ENCODE results near the gene PTCD1.

PTCD1 gene

DNA sequence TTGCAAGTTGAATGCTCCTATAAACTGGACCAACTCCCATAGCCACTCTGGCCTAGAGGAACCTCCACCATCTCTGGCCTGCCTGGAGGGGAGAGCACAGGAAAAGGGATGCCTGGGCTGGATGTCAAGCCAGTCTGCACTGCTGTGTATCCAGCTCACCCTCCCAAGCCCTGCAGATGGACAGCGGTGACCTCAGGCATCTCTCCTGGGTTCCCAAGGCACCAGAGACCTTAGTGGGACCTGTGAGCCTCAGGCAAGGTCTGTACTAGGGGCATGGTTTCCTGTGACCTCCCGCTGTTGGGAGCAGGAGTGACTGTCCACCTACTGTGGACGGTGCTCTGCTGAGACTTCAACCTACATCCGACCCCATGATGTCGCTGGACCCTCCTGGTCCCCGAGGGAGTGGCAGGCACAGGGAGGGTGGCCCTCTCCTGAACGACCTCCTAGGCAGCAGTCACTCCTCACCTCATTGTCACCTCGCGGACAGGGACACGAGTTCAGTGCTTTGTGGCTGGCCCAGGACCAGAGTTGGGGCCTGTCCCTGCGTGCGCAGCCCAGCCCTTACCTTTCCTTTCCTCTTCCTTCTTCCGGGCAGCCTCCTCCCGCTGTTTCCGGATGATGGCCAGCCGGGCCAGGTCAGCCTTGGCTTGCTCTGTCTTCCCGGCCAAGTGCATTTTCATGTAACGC is 41.2 kb downstream of the PTCD1 start:
- H3K9ac ChIP-seq (ENCODE audit: low read length in 2 of 2) = no peak overlapping the region

DNA sequence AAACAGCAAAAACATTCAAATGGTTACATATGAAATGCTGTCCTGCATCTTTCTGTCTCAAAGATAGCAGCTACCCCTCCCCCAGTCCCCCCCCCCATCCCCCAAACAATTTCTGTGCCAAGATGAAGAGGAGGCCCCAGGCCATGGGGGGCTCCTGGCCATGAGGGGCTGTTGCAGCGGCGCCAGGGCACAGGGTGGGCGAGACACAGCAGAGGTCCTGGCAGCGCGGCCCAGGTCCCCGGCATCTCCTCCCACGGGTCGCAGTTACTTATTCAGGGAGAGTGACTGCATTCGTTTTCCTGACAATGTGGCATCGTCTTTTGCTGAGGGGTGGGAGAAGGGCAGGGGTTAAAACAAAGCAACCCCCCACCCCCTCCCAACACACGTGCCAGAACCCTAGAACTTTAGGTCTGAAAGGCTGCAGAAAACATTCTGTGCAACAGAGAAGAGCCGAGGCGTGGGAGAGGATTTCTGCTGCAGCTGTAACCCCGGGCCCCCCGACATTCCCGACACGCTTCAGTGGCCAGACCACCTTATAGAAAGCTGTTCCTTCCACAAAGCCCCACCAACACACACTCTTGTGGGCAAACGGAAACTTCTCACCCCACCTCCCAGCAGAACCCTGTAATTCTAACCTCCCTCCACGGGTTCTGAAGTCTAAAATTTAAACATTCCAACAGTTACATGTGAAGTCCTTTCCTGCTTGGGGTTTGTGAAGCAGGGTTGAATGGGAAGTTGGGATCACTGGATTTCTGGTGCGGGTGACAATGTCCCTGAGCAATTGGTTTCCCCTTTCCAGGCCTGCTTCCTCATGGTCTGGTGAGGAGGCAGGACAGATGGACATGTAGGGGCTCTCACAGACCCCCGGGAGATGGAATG is 41.9 kb downstream of the PTCD1 start:
- no peak overlapping the region for H3K4me3 ChIP-seq (ENCODE audit: low read length in 2 of 2)
- no peak overlapping the region for H3K27ac ChIP-seq (ENCODE audit: low read length)
- H3K9ac ChIP-seq (ENCODE audit: low read length in 2 of 2) = no peak overlapping the region
- no peaks in the 10 kb centered on the region for H3K9me3 ChIP-seq (ENCODE audit: control insufficient read depth in 2 of 2, low read length in 2 of 2)
- peaks cover 30 to 37% of the 10 kb centered on the region in 2 donors for H3K36me3 ChIP-seq (ENCODE audit: control insufficient read depth in 2 of 2, insufficient read depth in 2 of 2, low read length in 2 of 2)
- no peaks in the 10 kb centered on the region for H3K27me3 ChIP-seq (ENCODE audit: control insufficient read depth in 1 of 2, insufficient read depth in 2 of 2, low read length in 2 of 2)
- H3K4me1 ChIP-seq (ENCODE audit: control insufficient read depth, insufficient read depth, low read length) = peaks cover 23% of the 10 kb centered on the region

More for the DNA sequence above, 41.2 kb downstream of the PTCD1 start:
- Histone ChIP-seq H3K9me3 (ENCODE audit: control insufficient read depth in 2 of 2, low read length in 2 of 2) (no peaks in the 10 kb centered on the region), H3K4me1 (ENCODE audit: control insufficient read depth, insufficient read depth, low read length) (peaks cover 17% of the 10 kb centered on the region), H3K27me3 (ENCODE audit: control insufficient read depth in 1 of 2, insufficient read depth in 2 of 2, low read length in 2 of 2) (no peaks in the 10 kb centered on the region), H3K36me3 (ENCODE audit: control insufficient read depth in 2 of 2, insufficient read depth in 2 of 2, low read length in 2 of 2) (peaks cover 30 to 37% of the 10 kb centered on the region in 2 donors), H3K27ac (ENCODE audit: low read length) (no peak overlapping the region), H3K4me3 (ENCODE audit: low read length in 2 of 2) (no peak overlapping the region)

DNA sequence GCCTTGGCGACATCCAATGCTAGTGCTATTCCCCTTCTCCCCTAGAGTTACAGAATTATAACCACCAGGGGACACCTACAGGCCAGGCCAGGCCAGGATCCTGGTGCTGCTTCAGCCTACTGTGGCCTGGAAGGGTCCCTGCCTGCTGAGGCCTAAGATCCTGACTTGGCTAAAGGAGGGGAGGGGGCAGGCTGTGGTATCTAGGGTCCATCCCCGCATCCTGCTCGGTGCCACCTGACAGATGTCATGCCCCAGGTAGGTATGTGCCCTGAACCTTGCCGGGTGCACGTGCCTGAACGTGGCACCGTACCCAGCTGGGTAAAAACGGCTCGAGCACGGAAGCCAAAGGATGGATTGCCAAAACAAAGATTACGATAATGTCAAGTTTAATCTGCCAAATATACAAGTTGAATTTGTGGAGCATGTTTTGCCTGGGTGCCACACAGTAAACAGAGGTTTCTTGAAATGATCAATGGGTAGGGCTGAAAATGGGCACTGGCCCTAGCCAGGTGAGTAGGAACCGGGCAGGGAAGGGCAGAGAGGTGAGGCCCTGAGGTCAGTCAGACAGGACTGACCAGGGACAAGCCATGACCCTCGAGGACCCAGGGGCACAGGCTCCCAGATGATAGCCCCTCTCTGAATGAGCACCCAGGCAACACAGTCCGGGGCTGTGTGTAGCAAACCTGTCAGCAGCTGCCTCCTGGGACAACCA is 42.8 kb downstream of the PTCD1 start:
- Histone ChIP-seq H3K36me3 (ENCODE audit: control insufficient read depth in 2 of 2, insufficient read depth in 2 of 2, low read length in 2 of 2) (peaks cover 28 to 38% of the 10 kb centered on the region in 2 donors), H3K9me3 (ENCODE audit: control insufficient read depth in 2 of 2, low read length in 2 of 2) (no peaks in the 10 kb centered on the region), H3K27ac (ENCODE audit: low read length) (no peak overlapping the region), H3K27me3 (ENCODE audit: control insufficient read depth in 1 of 2, insufficient read depth in 2 of 2, low read length in 2 of 2) (no peaks in the 10 kb centered on the region), H3K4me1 (ENCODE audit: control insufficient read depth, insufficient read depth, low read length) (peaks cover 23% of the 10 kb centered on the region), H3K4me3 (ENCODE audit: low read length in 2 of 2) (no peak overlapping the region), H3K9ac (ENCODE audit: low read length in 2 of 2) (no peak overlapping the region)

DNA sequence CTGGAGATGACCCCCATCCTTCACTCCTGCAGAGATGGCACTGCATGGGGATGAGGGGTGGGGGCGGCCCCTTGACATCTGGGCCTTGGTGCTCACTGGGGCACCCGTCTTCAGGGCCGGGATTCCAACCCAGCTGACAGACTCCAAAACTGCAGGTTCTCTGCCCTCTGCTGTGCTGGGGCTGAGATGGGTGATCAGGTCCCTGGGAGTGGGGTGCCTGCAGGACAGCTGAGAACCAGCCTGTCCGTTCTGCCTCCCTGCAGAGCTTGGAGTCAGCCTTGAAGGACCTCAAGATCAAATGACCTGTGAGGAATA is 44.5 kb downstream of the PTCD1 start:
- H3K4me1 ChIP-seq (ENCODE audit: control insufficient read depth, insufficient read depth, low read length) = peaks cover 23% of the 10 kb centered on the region
- H3K4me3 ChIP-seq (ENCODE audit: low read length in 2 of 2) = no peak overlapping the region
- H3K9ac ChIP-seq (ENCODE audit: low read length in 2 of 2) = no peak overlapping the region
- H3K27ac ChIP-seq (ENCODE audit: low read length) = no peak overlapping the region
- peaks cover 17 to 29% of the 10 kb centered on the region in 2 donors for H3K36me3 ChIP-seq (ENCODE audit: control insufficient read depth in 2 of 2, insufficient read depth in 2 of 2, low read length in 2 of 2)
- H3K27me3 ChIP-seq (ENCODE audit: control insufficient read depth in 1 of 2, insufficient read depth in 2 of 2, low read length in 2 of 2) = no peaks in the 10 kb centered on the region
- no peaks in the 10 kb centered on the region for H3K9me3 ChIP-seq (ENCODE audit: control insufficient read depth in 2 of 2, low read length in 2 of 2)

DNA sequence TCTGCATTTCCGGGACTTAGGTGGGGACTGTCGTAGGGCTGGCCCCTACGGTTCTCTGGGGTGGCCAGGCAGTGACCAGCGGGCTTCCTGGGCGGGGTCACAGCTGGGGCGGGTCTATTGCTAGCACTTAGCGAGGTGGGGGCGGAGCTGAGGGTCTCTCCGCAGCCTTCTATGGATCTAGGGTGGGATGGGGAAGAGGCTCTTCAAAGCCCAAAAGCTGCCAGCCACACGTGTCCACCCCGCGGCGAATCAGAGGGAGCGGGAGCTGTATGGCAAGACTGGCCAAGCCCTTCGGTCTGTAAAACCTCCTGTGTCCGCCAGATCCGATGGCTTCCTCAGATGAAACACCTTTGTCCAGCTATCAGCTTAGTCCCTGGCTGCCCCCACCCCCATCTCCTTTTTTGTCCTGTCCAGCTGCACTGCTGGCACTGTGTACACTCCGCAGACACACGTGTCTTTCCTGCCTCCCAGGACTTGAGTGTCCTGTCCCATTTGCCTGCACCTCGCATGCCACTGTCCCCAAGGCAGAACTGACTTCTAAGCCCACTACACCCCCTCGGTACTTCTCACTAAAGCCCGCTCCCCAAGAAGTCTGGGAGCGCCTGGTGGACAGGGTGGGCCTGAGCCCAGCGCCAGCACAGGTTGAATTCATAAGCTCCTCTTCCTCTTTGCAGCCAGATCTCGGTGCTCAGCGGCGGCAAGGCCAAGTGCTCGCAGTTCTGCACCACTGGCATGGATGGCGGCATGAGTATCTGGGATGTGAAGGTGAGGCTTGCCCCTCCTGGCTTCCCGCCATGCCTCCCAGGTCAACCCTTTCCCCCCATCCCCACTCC is 45.0 kb downstream of the PTCD1 start:
- Histone ChIP-seq H3K4me3 (ENCODE audit: low read length in 2 of 2) (peak overlapping the region; percentile 61 to 81), H3K4me1 (ENCODE audit: control insufficient read depth, insufficient read depth, low read length) (peaks cover 23% of the 10 kb centered on the region), H3K36me3 (ENCODE audit: control insufficient read depth in 2 of 2, insufficient read depth in 2 of 2, low read length in 2 of 2) (peaks cover 11 to 27% of the 10 kb centered on the region in 2 donors), H3K27ac (ENCODE audit: low read length) (peak overlapping the region; percentile 37), H3K9me3 (ENCODE audit: control insufficient read depth in 2 of 2, low read length in 2 of 2) (no peaks in the 10 kb centered on the region), H3K27me3 (ENCODE audit: control insufficient read depth in 1 of 2, insufficient read depth in 2 of 2, low read length in 2 of 2) (no peaks in the 10 kb centered on the region), H3K9ac (ENCODE audit: low read length in 2 of 2) (peak overlapping the region; percentile 48 to 66)

DNA sequence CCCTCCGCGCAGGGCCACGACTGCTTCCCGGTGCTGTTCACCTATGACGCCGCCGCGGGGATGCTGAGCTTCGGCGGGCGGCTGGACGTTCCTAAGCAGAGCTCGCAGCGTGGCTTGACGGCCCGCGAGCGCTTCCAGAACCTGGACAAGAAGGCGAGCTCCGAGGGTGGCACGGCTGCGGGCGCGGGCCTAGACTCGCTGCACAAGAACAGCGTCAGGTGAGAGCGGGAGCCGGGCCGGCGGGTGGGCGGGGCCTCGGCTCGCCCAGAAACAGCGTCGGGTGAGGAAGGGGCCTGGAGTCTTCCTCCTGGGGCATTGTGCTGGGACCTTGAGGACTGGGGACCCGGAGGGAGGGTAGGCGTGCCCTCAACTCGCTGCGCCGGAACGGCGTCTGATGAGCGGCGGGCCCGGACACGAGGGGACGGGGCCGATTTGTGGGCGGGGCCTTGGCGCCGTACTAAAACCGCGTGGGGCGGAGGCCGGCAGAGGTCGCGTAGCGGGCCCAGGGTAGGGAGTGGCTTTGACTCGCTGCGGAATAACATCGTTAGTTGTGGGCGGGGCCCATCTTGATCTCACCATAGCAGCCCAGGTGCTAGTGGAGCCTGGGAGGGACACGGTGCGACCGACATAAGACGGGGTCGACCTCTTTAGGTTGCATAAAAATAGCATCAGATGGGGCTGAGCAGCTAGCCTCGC is 45.8 kb downstream of the PTCD1 start:
- Histone ChIP-seq H3K4me3 (ENCODE audit: low read length in 2 of 2) (peak overlapping the region; percentile 61 to 81), H3K9ac (ENCODE audit: low read length in 2 of 2) (peak overlapping the region; percentile 48 to 66), H3K4me1 (ENCODE audit: control insufficient read depth, insufficient read depth, low read length) (peaks cover 23% of the 10 kb centered on the region), H3K27me3 (ENCODE audit: control insufficient read depth in 1 of 2, insufficient read depth in 2 of 2, low read length in 2 of 2) (no peaks in the 10 kb centered on the region), H3K9me3 (ENCODE audit: control insufficient read depth in 2 of 2, low read length in 2 of 2) (no peaks in the 10 kb centered on the region), H3K27ac (ENCODE audit: low read length) (peak overlapping the region; percentile 37), H3K36me3 (ENCODE audit: control insufficient read depth in 2 of 2, insufficient read depth in 2 of 2, low read length in 2 of 2) (peaks cover 10 to 22% of the 10 kb centered on the region in 2 donors)

DNA sequence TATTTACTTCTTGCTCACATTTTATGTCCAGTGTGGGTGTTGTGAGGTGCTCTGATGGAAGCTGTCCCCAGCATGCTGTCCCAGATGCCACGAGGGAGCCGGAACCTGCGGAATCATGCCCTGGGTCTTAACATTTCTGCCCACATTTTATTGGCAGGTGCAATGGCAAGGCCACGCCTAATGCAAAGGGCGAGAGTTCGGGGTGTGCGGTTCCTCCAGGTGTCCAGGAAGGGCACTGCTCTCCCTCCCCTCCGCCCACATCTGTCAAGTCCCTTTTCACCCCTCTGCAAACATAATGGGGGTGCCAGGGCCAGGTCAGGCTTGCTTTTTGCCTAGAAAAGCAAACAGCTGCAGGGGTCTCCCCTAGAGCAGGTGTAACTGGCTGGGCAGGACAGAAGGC is 46.6 kb downstream of the PTCD1 start:
- Histone ChIP-seq H3K36me3 (ENCODE audit: control insufficient read depth in 2 of 2, insufficient read depth in 2 of 2, low read length in 2 of 2) (peaks cover 4 to 16% of the 10 kb centered on the region in 2 donors), H3K9ac (ENCODE audit: low read length in 2 of 2) (no peak overlapping the region), H3K27me3 (ENCODE audit: control insufficient read depth in 1 of 2, insufficient read depth in 2 of 2, low read length in 2 of 2) (no peaks in the 10 kb centered on the region), H3K27ac (ENCODE audit: low read length) (no peak overlapping the region), H3K9me3 (ENCODE audit: control insufficient read depth in 2 of 2, low read length in 2 of 2) (no peaks in the 10 kb centered on the region), H3K4me3 (ENCODE audit: low read length in 2 of 2) (peak overlapping the region in 1 of 2 donors; percentile 81), H3K4me1 (ENCODE audit: control insufficient read depth, insufficient read depth, low read length) (peaks cover 23% of the 10 kb centered on the region)

DNA sequence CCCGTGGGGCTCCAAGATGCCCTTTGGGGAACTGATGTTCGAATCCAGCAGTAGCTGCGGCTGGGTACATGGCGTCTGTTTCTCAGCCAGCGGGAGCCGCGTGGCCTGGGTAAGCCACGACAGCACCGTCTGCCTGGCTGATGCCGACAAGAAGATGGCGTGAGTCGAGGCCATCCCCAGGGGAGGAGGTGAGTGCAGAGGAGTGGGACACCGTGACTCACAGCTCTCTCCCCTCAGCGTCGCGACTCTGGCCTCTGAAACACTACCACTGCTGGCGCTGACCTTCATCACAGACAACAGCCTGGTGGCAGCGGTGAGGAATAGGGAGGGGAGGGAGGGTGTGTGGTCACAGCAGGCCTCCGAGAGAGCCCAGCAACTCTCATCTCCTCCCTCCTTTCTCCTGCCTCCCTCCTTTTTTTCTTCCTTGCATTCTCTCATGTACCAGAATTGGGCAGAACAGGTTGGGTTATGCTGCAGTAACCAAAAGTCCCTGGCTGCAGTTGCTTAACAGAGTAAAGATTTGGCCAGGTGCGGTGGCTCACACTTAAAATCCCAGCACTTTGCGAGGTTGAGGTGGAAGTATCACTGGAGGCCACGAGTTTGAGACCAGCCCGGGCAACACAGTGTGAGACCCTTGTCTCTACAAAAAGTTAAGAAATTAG is 47.5 kb downstream of the PTCD1 start:
- Histone ChIP-seq H3K9ac (ENCODE audit: low read length in 2 of 2) (no peak overlapping the region), H3K9me3 (ENCODE audit: control insufficient read depth in 2 of 2, low read length in 2 of 2) (no peaks in the 10 kb centered on the region), H3K4me1 (ENCODE audit: control insufficient read depth, insufficient read depth, low read length) (peaks cover 23% of the 10 kb centered on the region), H3K27ac (ENCODE audit: low read length) (no peak overlapping the region), H3K27me3 (ENCODE audit: control insufficient read depth in 1 of 2, insufficient read depth in 2 of 2, low read length in 2 of 2) (no peaks in the 10 kb centered on the region), H3K4me3 (ENCODE audit: low read length in 2 of 2) (no peak overlapping the region), H3K36me3 (ENCODE audit: control insufficient read depth in 2 of 2, insufficient read depth in 2 of 2, low read length in 2 of 2) (peaks cover 11 to 15% of the 10 kb centered on the region in 2 donors)

DNA sequence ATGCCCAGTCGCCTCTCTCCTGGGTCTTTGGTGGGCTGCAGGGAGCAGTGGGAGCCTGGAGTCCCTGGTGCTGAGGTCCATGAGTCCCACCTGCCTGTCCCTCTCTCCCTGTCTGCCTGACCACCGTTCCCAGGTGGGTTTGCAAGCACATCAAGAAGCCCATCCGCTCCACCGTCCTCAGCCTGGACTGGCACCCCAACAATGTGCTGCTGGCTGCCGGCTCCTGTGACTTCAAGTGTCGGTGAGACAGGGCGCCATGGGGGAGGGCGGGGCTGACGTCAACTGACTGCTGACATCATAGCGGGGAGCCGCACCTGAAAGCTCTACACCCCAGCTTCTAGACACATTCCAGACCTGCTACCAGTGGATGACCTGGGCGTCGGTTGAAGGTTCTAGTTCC is 48.8 kb downstream of the PTCD1 start:
- H3K27me3 ChIP-seq (ENCODE audit: control insufficient read depth in 1 of 2, insufficient read depth in 2 of 2, low read length in 2 of 2) = no peaks in the 10 kb centered on the region
- H3K4me1 ChIP-seq (ENCODE audit: control insufficient read depth, insufficient read depth, low read length) = peaks cover 23% of the 10 kb centered on the region
- no peak overlapping the region for H3K9ac ChIP-seq (ENCODE audit: low read length in 2 of 2)
- H3K27ac ChIP-seq (ENCODE audit: low read length) = no peak overlapping the region
- H3K36me3 ChIP-seq (ENCODE audit: control insufficient read depth in 2 of 2, insufficient read depth in 2 of 2, low read length in 2 of 2) = peaks cover 8 to 15% of the 10 kb centered on the region in 2 donors
- no peak overlapping the region for H3K4me3 ChIP-seq (ENCODE audit: low read length in 2 of 2)
- no peaks in the 10 kb centered on the region for H3K9me3 ChIP-seq (ENCODE audit: control insufficient read depth in 2 of 2, low read length in 2 of 2)
